HEK293 (cell line): ENCODE measurements around the gene SPPL2C.

ENCODE experiments used
- CTCF ChIP-seq: fragments of 450-650 bp; formaldehyde crosslinking; IDR thresholded peaks from 2 replicates; pipeline ENCODE4 v1.5.1; 2016; ENCODE audit warnings: missing biosample characterization, missing genetic modification characterization
- PRDM1 ChIP-seq: fragments of 450-650 bp; formaldehyde crosslinking; IDR thresholded peaks from 2 replicates; pipeline ENCODE4; 2016; ENCODE audit warnings: missing biosample characterization, missing genetic modification characterization
- SP7 ChIP-seq: fragments of 450-650 bp; formaldehyde crosslinking; IDR thresholded peaks from 2 replicates; pipeline ENCODE4 v1.5.1; 2016; ENCODE audit warnings: missing biosample characterization, missing genetic modification characterization
- YY1 ChIP-seq: fragments of 450-650 bp; formaldehyde crosslinking; IDR thresholded peaks from 2 replicates; pipeline ENCODE4 v1.5.1; 2018; ENCODE audit warnings: missing biosample characterization, missing genetic modification characterization
- ZBTB21 ChIP-seq: fragments of 450-650 bp; formaldehyde crosslinking; IDR thresholded peaks from 2 replicates; pipeline ENCODE4 v1.5.1; 2017; ENCODE audit warnings: missing biosample characterization, missing genetic modification characterization
- ZBTB8A ChIP-seq: fragments of 450-650 bp; formaldehyde crosslinking; IDR thresholded peaks from 2 replicates; pipeline ENCODE4 v1.5.1; 2016; ENCODE audit warnings: missing biosample characterization, missing genetic modification characterization
- ZNF174 ChIP-seq: fragments of 450-650 bp; formaldehyde crosslinking; IDR thresholded peaks from 2 replicates; pipeline ENCODE4 v1.5.0; 2017; ENCODE audit warnings: missing biosample characterization, mild to moderate bottlenecking, missing genetic modification characterization
- ZNF223 ChIP-seq: fragments of 450-650 bp; formaldehyde crosslinking; IDR thresholded peaks from 2 replicates; pipeline ENCODE4 v1.5.1; 2016; ENCODE audit warnings: missing biosample characterization, missing genetic modification characterization
- ZNF280C ChIP-seq: fragments of 450-650 bp; formaldehyde crosslinking; IDR thresholded peaks from 2 replicates; pipeline ENCODE4 v1.5.1; 2016; ENCODE audit warnings: missing biosample characterization, missing genetic modification characterization
- ZNF514 ChIP-seq: fragments of 450-650 bp; formaldehyde crosslinking; IDR thresholded peaks from 2 replicates; pipeline ENCODE4 v1.5.1; 2016; ENCODE audit warnings: missing biosample characterization, missing genetic modification characterization

- TF ChIP-seq ZBTB21 (tag by site-specific recombination): no peak
- no peak for TF ChIP-seq ZNF174
- TF ChIP-seq CTCF (tag by site-specific recombination): no peak
- TF ChIP-seq YY1 (tag by site-specific recombination): no peak
- TF ChIP-seq SP7 (tag by site-specific recombination): no peak
- no peak for TF ChIP-seq ZNF223 (tag by site-specific recombination)
- no peak for TF ChIP-seq ZNF514 (tag by site-specific recombination)
- TF ChIP-seq PRDM1 (tag by site-specific recombination): no peak
- TF ChIP-seq ZBTB8A (tag by site-specific recombination): no peak
- no peak for TF ChIP-seq ZNF280C
Measured at GRCh38 chr17:45818041-45818440, 26.6 kb upstream of the SPPL2C start.
